ENCODE measurements around the gene OSBPL9.
"Not testable (repeated sequence)": the region's sequence is repeated elsewhere in the genome, so short reads cannot be mapped to it uniquely, and the experiment has no call there.

OSBPL9 gene

DNA sequence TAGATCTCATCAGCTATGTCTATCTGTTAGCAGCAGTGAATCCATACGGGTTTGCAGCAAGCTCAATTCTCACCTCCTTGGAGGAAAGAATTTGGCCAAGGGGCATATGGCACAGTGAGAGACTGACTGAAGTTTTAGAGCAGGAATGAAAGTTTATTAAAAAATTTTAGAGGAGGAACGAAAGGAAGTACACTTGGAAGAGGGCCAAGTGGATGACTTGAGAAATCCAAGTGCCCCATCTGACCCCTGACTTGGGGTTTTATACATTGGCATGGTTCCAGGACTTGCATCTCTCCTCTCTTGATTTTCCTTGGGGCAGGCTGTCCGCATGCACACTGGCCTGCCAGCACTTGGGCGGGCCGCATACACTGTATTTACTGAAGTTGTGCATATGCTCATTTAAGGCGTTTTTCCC, 9.2 kb upstream of the OSBPL9 start:
- no peak for DNase-seq

DNA sequence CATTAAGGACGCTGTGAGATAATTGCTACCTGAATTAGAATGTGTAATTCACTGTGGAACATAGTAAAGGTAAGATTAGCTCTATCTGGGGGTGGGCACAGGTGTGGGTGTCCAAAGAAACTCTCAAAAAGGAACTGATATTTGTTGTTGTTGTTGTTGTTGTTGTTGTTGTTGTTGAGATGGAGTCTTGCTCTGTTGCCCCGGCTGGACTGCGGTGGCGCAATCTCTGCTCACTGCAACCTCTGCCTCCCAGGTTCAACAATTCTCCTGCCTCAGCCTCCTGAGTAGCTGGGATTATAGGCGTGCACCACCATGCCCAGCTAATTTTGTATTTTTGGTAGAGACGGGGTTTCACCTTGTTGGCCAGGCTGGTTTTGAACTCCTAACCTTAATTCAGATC, 6.8 kb upstream of the OSBPL9 start:
- not testable (repeated sequence) for DNase-seq

DNA sequence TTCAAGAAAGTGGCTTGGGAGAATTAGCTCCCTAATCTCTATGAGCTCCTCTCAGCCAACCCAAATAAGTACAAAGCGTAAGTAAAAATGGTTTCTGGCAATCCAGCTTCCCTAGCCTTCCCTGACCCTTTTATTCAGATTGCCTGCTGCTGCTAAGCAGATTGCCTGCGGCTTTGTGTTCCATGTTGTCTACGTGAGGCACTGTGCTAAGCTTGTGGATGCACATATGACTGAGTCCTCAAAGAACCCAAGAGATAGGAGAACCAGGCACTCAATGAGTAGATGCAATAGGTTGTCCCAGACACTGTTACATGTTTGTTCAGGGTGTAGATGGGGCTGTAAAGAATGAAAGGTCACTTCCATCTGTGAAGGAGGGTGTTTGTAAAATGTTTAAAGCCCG, 6.3 kb upstream of the OSBPL9 start:
- no peak for DNase-seq

DNA sequence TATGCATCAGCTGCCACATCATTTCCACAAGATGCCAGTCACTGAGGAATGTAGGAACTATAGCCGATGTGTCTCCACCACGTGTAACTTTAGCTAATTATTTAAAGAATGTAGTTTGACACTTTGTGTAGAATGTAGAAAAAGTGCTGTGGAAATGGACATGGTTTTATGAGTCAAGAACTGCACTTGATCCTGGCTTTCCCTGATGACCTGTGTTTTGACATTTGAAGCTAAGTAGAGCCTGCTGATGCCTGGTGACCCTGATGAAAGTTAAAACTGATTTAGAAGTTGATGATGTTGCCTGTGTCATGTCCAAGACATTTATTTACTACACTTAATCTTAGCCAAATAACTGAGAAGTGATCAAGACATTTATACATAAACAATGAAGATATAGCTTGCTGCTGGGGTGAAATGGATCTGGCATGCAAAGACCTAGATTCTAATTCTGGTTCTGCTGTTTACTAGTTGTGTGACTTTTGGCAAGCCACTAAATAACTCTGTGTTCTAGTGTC, 4.4 kb upstream of the OSBPL9 start:
- no peak for DNase-seq

DNA sequence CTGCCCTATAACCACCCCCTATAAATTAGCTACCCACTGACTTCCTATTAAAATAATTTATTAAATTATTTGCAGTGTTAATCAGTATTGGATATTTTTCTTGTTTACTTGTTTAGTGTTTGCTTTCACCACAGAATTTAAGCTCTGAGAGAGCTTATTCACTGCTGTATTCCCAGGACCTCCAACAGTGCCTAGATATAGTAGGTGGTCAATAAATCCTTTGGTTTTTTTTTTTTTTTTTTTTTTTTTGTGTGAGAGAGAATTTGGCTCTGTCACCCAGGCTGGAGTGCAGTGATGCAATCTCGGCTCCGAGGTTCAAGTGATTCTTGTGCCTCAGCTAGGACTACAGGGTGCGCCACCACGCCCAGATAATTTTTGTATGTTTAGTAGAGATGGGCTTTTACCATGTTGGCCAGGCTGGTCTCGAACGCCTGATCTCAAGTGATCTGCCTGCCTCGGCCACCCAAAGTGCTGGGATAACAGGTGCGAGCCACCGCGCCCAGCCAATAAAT, 1.1 kb upstream of the OSBPL9 start:
- no peak for DNase-seq

DNA sequence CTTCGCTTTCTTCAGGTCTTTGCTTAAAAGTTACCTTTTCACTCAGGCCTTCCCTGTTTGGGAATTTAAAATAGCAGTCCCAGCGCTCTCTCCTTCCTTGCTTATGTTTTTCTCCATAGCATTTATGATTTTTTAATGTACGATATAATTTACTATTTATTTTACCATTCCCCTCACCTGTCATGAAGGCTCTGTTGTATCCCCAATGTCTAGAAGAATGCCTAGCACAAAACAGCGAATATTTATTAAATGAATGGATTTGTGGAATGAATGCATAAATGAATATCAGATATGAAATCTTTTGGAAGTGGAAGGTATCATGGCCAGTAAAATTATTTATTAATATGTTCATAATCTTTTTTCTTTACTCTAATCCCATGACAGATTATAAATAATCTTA, 402 bp upstream of the OSBPL9 start:
- no peak for DNase-seq

DNA sequence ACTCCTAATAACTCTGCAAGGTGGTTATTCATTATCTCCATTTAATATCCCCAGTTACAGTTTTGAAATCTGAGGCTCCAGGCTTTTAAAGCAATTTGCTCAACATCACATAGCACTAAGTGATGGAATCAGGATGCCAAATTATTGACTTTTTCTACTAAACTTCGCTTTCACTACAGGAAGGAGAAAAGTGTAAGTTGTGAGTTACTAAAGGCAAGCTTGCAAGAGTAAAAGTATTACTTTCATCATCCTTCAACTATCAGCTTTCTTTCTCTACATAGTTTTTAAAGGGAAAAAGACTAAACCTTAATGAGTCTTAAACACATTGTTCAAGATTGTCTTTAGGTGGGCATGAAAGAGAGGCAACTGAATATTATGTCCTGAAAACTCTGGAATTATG, 1.8 kb downstream of the OSBPL9 start:
- DNase-seq, result no peak

DNA sequence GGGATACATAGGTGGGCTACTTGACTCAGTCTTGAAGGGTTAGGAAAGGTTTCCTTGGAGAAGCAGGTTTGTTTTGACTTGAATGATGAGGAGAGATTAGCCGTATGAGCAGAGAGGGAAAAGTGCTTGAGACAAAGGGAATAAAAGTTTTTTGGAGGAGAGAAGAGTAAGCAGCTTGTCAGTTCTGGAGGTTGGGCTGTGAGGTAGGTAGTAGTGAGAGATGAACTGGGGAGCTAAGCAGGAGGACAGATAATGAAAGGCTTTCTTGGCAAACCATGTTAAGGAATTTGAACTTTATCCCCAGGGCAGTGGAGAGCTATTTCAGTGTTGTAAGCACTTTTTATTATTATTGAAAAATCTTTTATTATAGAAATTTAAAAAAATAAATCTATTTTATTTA, 3.6 kb downstream of the OSBPL9 start:
- DNase-seq, result no peak

DNA sequence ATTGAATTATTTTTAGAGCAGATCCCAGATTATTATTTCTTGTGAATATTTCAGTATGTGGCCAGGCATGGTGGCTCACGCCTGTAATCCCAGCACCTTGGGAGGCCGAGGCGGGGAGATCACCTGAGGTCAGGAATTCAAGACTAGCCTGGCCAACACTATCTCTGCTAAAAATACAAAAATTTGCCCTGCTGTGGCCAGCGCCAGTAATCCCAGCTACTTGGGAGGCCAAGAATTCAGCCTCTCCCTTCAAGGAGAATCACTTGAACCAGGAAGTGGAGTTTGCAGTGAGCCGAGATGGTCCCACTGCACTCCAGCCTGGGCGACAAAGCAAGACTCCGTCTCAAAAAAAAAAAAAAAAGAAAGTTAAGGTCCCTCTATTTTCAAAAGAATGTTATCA, 4.3 kb downstream of the OSBPL9 start:
- DNase-seq, result no peak

DNA sequence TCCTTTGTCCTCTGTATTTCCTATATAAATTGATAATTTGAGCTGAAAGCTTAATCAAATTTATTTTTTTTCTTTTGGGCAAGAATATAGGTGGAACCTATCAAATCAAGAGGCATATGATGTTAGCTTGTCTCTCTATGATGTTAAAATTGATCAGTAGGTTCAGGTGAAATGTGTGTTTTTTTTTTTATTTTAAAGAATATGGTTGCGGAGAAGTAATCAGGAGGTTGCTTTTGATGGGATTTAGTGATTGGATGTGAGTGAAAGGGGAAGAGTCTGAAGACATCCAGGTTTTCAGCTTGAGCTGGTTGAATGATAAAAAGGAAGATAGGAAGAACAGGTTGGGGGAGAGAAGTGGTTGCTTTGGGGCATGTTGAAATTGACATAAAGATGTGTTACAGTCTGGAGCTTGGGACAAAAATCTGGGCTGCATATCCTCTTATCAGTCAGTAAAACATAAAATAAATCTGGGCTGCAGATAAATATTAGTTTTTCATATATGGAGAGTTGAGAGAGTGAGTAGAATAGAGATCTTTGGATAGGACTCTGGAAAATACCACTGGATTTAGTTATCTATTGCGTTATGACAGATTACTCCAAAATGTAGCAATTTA, 5.1 kb downstream of the OSBPL9 start:
- no peak for DNase-seq

DNA sequence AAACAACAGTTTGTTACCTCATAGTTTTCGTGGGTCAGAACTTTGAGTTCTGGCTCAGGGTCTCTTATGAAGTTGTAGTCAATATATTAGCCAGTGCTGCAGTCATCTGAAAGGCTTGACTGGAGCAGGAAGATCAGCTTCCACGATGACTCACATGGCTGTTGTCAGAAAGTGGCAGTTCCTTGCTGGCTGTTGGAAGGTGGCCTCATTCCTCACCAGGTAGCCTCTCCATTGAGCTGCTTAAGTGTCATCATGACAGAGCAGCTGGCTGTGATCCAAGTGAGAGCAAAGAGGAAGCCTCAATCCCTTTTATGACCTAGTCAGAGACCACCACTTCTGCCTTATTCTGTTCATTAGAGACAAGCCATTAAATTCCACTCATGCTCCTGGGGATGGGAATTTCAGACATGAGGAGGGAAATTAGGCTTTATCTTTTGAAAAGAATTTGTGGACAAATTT, 5.6 kb downstream of the OSBPL9 start:
- DNase-seq, result peak; percentile 26 to 38

DNA sequence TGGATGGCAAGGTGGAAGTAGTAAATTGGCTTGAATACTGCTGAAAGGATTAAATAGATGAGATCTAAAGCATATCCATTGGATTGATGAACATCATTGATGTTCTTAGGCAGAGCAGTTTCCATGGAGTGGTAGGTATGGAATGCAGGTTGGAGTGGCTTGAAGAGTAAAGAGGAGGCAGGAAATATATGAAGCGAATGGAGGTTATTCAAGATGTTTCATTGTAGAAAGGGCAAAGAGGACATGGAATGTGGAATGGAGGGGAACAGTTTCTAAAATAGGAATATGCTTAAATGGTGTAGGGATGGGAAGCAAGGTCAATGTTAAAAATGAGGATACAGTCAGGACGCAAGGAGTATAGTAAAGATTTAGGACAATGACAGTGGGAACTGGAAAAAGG, 6.1 kb downstream of the OSBPL9 start:
- no peak for DNase-seq

DNA sequence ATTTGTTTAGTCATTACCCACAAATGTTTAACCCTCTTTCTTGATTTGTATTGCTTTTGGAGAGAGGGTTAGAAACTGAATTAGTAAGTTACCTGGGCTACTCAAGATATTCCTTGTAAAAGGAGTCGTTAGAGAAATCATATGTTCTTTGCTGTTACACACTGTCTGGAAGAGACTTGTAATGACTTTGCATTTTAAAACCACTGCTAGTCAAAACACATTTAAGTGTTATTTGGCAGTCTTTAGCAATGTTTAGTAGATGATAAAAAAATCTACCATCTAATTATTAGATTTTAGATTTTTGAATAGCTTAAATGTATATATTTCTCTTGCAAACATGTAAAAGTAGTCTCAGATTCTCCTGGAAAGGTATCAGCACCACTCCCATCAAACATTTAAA, 6.6 kb downstream of the OSBPL9 start:
- no peak for DNase-seq

DNA sequence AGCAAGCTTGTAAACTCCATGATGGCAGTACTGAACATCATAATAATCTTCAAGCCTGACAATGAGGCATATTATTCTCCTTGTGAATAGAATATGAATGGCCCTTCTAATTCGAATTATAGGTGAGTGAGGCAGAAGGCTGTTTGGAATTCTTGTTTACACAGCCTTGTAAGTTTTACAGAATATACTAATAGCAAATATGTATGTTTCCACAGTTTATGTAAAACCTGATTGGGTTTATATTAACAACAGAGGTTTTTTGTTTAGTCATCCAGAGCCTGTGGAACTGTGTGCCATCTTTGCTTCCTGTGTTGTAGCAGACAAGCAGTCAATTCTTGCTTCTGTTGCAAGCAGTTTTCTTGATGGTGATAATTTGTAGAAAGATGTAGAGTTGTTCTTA, 8.0 kb downstream of the OSBPL9 start:
- no peak for DNase-seq

DNA sequence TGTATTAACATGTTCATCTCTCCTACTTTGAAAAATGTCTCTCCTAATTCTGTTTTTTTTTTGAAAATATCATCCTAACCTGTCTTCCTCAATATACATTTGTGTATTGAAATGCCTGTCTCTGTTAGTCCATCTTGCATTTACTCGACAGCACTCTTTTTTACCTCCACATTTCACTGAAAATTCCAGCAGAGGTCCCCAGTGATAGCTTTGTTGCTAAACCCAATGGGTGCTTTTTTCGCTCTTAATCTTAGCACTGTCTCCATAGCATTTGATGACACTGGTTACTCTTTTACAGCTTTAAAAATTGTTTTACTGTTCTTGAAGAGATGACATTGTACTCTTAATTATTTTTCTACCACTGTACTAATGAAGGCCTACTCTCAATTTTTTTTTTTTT, 10.8 kb downstream of the OSBPL9 start:
- no peak for DNase-seq

DNA sequence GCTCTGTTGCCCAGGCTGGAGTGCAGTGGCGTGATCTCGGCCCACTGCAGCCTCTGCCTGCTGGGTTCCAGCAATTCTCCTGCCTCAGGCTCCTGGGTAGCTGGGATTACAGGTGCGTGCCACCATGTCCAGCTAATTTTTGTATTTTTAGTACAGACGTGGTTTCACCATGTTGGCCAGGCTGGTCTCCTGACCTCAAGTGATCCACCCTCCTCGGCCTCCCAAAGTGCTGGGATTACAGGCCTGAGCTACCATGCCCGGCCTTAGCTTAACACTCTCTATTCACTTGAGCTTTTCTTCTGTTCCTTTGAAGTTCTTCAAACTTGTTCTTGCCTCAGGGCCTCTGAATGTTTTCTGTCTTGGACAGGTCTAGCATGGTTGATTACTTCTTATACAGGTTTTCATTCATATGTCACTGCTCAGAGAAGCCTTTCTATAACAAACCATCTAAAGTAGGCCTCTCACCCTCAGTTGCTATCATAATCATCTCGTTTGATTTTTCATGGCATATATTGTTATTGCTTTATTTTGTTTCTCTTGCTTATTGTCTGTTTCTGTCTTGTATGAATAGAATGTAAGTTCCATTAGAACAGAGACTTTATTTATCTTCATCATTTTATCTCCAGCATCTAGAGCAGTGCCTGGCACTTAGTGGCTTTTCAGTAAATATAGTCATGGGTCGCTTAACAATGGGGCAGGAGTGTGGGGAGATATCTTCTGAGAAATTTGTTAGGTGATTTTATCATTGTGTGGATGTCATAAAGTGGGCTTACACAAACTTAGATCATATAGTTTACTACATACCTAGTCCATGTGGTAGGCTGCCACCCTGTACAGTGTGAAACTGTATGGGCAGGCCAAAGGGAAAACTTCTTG, 12.1 kb downstream of the OSBPL9 start:
- no peak for DNase-seq

DNA sequence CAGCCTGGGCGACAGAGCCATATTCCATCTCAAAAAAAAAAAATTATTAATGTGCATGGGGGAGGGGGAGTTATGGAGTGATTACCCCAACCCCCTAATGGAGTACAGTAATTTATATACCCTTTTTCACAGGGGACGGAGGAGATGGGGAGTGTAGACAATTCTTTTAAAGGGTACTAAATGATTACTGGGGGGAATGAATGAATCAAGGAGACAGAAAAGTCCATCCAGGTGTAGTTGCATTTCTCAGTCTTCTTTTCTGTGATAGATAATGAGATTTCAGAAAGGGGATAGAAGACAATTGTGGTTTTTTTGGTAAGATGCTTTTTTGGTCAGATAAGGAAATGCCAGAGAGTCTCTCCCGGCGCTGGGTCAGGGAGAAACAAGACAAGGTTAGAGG, 13.0 kb downstream of the OSBPL9 start:
- DNase-seq, result no peak

DNA sequence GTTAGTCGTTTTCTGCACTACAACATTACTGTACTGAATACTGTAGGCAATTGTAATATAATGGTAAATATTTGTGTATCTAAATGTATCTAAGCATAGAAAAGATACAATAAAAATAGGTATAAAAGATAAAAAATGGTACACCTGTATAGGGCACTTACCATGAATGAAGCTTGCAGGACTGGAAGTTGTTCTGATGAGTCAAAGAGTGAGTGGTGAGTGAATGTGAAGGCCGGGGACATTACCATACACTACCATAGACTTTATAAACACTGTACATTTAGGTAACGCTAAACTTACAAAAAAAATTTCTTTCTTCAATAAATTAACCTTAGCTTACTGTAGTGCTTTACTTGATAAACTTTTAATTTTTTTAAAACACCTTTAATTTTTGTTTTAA, 13.5 kb downstream of the OSBPL9 start:
- DNase-seq, result no peak

DNA sequence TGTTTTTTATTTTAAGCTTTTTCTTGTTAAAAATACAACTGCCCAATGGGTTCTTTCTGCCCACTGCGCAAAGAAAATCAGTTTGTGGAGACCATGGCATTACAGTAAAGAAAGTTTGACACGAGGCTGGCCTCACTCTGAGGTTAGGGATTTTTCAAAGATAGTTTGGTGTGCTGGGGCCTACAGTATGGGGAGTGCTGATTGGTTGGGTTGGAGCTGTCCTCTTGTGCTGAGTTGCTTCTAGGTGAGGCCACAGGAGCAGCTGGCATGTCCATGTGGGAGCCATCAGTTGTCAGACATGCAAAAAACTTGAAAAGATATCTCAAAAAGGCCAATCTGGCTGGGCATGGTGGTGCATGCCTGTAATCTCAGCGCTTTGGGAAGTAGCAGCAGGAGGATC, 14.0 kb downstream of the OSBPL9 start:
- DNase-seq, result no peak

DNA sequence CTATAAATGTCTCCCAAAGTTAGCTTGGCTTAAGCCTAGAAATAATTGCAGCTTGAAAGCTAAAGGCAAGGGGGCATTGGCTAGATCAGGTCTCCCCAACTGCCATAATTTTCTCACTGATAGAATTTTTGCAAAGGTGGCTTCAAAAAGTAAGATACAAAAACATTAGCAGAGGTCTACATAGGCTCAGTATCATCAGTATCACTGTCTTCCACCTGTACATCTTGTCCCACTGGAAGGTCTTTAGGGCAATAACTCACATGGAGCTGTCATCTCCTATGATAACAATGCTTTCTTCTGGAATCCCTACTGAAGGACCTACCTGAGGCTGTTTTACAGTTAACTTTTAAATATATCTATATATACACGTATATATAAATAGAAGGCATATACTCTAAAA, 14.9 kb downstream of the OSBPL9 start:
- no peak for DNase-seq

DNA sequence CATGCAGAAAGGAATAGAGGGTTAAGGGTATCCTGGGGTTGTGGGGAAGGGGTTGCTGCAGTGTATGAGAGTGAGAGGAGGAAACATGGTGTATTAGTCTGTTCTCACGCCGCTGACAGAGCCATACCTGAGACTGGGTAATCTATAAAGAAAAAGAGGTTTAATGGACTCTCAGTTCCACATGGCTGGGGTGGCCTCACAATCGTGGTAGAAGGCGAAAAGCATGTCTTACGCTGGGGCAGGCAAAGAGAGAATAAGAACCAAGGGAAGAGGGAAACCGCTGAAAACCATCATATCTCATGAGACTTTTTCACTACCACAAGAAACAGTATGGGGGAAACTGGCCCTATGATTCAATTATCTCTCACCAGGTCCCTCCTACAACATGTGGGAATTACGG, 17.7 kb downstream of the OSBPL9 start:
- DNase-seq, result no peak

DNA sequence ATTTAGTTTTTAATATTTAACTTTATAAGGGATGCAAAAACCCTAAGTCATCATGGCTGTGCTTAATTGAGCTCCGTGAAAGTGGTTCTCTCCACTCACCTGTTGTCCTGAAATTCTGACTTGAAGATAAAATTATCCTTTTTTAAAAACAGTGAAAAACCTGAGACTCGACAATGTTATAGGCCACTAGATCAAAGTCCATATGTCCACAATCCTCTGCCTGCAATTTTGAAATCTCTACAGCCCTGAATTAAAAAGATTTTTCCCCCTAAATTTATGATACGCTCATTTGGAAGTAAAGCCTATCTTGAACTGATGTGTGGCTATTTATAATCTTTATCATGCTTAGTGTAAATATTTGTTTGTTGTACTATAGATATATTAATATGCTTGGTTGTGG, 18.7 kb downstream of the OSBPL9 start:
- DNase-seq, result no peak

DNA sequence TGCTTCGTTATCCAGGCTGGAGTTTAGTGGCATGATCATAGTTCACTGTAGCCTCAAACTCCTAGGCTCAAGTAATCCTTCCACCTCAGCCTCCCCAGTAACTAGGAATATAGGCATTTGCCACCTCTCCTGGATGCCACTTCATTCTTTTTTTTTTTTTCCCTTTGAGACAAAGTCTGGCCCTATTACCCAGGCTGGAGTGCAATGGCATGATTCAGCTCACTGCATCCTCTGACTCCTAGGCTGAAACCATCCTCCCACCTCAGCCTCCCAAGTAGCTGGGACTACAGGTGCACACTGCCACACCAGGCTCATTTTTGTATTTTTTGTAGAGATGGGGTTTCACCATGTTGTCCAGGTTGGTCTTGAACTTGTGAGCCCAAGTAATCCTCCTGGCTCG, 19.3 kb downstream of the OSBPL9 start:
- no peak for DNase-seq

Data from NCI-H446 (cell line).